Caco-2 (cell line): ENCODE measurements around the gene ANGPTL8. TPM values are rescaled to one million over a fixed set of nuclear protein-coding genes. Genes with fewer than 3 reads are reported as not detected.
A peak's percentile ranks its signal among the peaks of the same experiment; 100 is the strongest.

Experiments used
- BruUV-seq: library from RNA; stranded (reverse); fragments of 400-500 nt; replicated peaks from 2 replicates; lab custom pipeline; 2021; lab: Mats Ljungman, UMichigan
- CTCF ChIA-PET: fragments of 300-600 bp; sonication (Branson Sonifier 250); formaldehyde crosslinking; loops from one replicate; lab custom pipeline; 2022; ENCODE audit warnings: antibody characterized with exemption; lab: Charles Lee
- POLR2A ChIA-PET: fragments of 300-600 bp; sonication (Branson Sonifier 250); formaldehyde crosslinking; loops from one replicate; lab custom pipeline; 2022; ENCODE audit warnings: antibody characterized with exemption; lab: Charles Lee
- DNase-seq, 2 experiments: peaks; one replicate each; pipeline versions ENCODE4 v3.0.0 to v3.0.0-alpha.2; 2020 to 2022
- H3K27me3 ChIP-seq: replicated peaks from 2 replicates; pipeline ENCODE4 v1.6.0; 2011; ENCODE audit warnings: low read length; ENCODE audit not compliant: control insufficient read depth, insufficient read depth
- H3K36me3 ChIP-seq: 2 replicates; pipeline ENCODE4 v1.5.1; 2011; ENCODE audit warnings: low read length; ENCODE audit not compliant: control insufficient read depth, insufficient read depth
- H3K4me1 ChIP-seq: fragments of 250-450 bp; sonication (Bioruptor Pico); 2 replicates; pipeline ENCODE4 v1.5.1; 2020; ENCODE audit warnings: mild to moderate bottlenecking
- H3K4me3 ChIP-seq: 2 replicates; pipeline ENCODE4 v1.5.1; 2011; ENCODE audit warnings: low read depth, mild to moderate bottlenecking, control low read depth, low read length
- H3K9me3 ChIP-seq: fragments of 250-450 bp; sonication (Bioruptor Pico); 2 replicates; pipeline ENCODE4 v1.5.1; 2020; ENCODE audit warnings: mild to moderate bottlenecking, moderate library complexity
- H3K27ac Mint-ChIP-seq: one replicate; pipeline ENCODE4 v1.8.0; 2022; ENCODE audit warnings: mixed read lengths; ENCODE audit not compliant: unreplicated experiment
- H3K27me3 Mint-ChIP-seq: one replicate; pipeline ENCODE4 v1.8.0; 2022; ENCODE audit warnings: mixed read lengths; ENCODE audit not compliant: insufficient read depth, unreplicated experiment
- H3K36me3 Mint-ChIP-seq: one replicate; pipeline ENCODE4 v1.8.0; 2022; ENCODE audit warnings: mild to moderate bottlenecking, mixed read lengths; ENCODE audit not compliant: insufficient read depth, unreplicated experiment
- H3K4me1 Mint-ChIP-seq: one replicate; pipeline ENCODE4 v1.8.0; 2022; ENCODE audit warnings: low read depth, mixed read lengths; ENCODE audit not compliant: unreplicated experiment
- H3K4me3 Mint-ChIP-seq: one replicate; pipeline ENCODE4 v1.8.0; 2022; ENCODE audit warnings: mild to moderate bottlenecking, moderate library complexity, mixed read lengths; ENCODE audit not compliant: unreplicated experiment
- H3K9me3 Mint-ChIP-seq: one replicate; pipeline ENCODE4 v1.8.0; 2022; ENCODE audit warnings: mixed read lengths; ENCODE audit not compliant: unreplicated experiment
- intact Hi-C: fragments of 100-400 bp; cut with micrococcal nuclease; formaldehyde crosslinking; loops from one replicate; pipeline ENCODE4 v1.10.0; 2022; ENCODE audit not compliant: unreplicated experiment
- total RNA-seq: library from RNA; stranded (reverse); gene quantifications from 2 replicates; pipeline ENCODE4 v1.2.3, GENCODE V29; 2022
- TF ChIP-seq, protein P1 (sequence below), 2 experiments: fragments of 200-600 bp in 1 of 2; IDR thresholded peaks; 1 replicate in 1 of 2; 2 replicates in 1 of 2; pipeline versions ENCODE4 v1.5.1 to v1.8.0; 2011 to 2022; ENCODE audit warnings: antibody characterized with exemption in 1 of 2, control low read depth in 1 of 2, inconsistent platforms in 1 of 2, low read depth in 1 of 2, low read length in 1 of 2, mild to moderate bottlenecking in 1 of 2, moderate library complexity in 1 of 2; ENCODE audit not compliant: insufficient read depth in 1 of 2, severe bottlenecking in 1 of 2, unreplicated experiment in 1 of 2

Gene ANGPTL8
- total RNA-seq, 1 experiment from 2014 or later, result not detected

DNA sequence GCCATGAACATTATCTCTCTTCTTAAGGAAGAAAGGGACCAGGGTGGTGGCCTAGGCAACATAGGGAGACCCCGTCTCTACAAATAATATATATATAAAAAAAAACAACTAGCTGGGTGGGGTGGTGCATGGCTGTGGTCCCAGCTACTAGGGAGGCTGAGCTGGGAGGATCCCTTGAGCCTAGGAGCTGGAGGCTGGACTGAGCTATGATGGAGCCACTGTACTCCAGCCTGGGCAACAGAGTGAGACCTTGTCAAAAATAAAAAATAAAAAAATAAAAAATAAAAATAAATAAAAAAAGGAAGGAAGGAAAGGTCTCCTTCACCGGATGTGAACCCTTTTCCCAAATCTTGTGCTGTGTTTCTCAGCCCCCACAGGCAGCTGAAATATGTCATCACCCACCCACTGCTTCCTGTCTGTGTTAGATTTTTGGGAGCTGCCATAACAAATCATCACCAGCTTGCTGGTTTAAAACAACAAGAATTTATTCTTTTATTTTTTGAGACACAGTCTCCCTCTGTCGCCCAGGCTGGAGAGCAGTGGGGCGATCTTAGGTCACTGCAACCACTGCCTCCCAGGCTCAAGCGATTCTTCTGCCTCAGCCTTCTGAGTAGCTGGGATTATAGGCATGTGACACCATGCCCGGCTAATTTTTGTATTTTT, 47.0 kb downstream of the ANGPTL8 start:
- H3K9me3 Mint-ChIP-seq, result no peaks in the 10 kb centered on the region
- BruUV-seq, result no TSS peak
- POLR2A ChIA-PET, result interaction anchor here (0.5 kb wide), 1 partner anchor 45 kb away, joined by 3 read pairs; no protein-coding TSS in a partner anchor
- Histone ChIP-seq H3K4me1 (no peaks in the 10 kb centered on the region), H3K9me3 (no peaks in the 10 kb centered on the region), H3K27me3 (no peaks in the 10 kb centered on the region), H3K36me3 (no peaks in the 10 kb centered on the region), H3K4me3 (no peak overlapping the region)
- H3K27me3 Mint-ChIP-seq, result no peaks in the 10 kb centered on the region
- CTCF ChIA-PET, result interaction anchor here (1.0 kb wide), 1 partner anchor 32 kb away, joined by 3 read pairs; no protein-coding TSS in a partner anchor
- no peak overlapping the region for H3K27ac Mint-ChIP-seq
- H3K4me3 Mint-ChIP-seq, result no peak overlapping the region
- TF ChIP-seq, protein P1, sequence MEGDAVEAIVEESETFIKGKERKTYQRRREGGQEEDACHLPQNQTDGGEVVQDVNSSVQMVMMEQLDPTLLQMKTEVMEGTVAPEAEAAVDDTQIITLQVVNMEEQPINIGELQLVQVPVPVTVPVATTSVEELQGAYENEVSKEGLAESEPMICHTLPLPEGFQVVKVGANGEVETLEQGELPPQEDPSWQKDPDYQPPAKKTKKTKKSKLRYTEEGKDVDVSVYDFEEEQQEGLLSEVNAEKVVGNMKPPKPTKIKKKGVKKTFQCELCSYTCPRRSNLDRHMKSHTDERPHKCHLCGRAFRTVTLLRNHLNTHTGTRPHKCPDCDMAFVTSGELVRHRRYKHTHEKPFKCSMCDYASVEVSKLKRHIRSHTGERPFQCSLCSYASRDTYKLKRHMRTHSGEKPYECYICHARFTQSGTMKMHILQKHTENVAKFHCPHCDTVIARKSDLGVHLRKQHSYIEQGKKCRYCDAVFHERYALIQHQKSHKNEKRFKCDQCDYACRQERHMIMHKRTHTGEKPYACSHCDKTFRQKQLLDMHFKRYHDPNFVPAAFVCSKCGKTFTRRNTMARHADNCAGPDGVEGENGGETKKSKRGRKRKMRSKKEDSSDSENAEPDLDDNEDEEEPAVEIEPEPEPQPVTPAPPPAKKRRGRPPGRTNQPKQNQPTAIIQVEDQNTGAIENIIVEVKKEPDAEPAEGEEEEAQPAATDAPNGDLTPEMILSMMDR (IDR thresholded peaks at IDR 0.05; ENCODE audit: insufficient read depth in 1 of 2, low read depth in 1 of 2, low read length in 1 of 2, severe bottlenecking in 1 of 2, unreplicated experiment in 1 of 2), result no peak
- no peaks in the 10 kb centered on the region for H3K36me3 Mint-ChIP-seq
- intact Hi-C loops, result no loop called here
- H3K4me1 Mint-ChIP-seq, result no peaks in the 10 kb centered on the region
- DNase-seq, result no peak

DNA sequence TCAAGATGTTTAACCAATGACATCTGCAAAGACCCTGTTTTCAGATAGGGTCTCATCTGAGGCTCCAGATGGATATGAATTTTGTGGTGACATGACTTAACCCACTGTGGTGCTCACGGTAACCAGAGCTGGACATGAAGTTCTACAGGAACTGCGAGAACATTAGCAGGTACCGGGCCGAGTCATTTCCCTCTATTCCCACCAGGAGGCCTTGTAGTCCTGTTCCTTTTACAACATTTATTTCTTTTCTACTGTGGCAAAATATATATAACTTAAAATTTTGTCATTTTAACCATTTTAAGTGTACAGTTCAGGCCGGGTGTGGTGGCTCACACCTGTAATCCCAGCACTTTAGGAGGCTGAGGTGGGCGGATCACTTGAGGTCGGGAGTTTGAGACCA, 48.9 kb downstream of the ANGPTL8 start:
- ChIA-PET POLR2A (no interaction called here), CTCF (no interaction called here)
- no peaks in the 10 kb centered on the region for H3K27me3 Mint-ChIP-seq
- TF ChIP-seq, protein P1 (IDR thresholded peaks at IDR 0.05; ENCODE audit: insufficient read depth in 1 of 2, low read depth in 1 of 2, low read length in 1 of 2, severe bottlenecking in 1 of 2, unreplicated experiment in 1 of 2), result peak; percentile 23 to 29
- intact Hi-C loops, result no loop called here
- H3K36me3 Mint-ChIP-seq, result no peaks in the 10 kb centered on the region
- BruUV-seq, result no TSS peak
- no peaks in the 10 kb centered on the region for H3K9me3 Mint-ChIP-seq
- no peaks in the 10 kb centered on the region for H3K4me1 Mint-ChIP-seq
- H3K4me1 ChIP-seq, result no peaks in the 10 kb centered on the region
- H3K36me3 ChIP-seq, result no peaks in the 10 kb centered on the region
- H3K27me3 ChIP-seq, result no peaks in the 10 kb centered on the region
- H3K27ac Mint-ChIP-seq, result no peak overlapping the region
- no peak overlapping the region for H3K4me3 Mint-ChIP-seq
- DNase-seq, result no peak
- H3K4me3 ChIP-seq, result no peak overlapping the region
- no peaks in the 10 kb centered on the region for H3K9me3 ChIP-seq

DNA sequence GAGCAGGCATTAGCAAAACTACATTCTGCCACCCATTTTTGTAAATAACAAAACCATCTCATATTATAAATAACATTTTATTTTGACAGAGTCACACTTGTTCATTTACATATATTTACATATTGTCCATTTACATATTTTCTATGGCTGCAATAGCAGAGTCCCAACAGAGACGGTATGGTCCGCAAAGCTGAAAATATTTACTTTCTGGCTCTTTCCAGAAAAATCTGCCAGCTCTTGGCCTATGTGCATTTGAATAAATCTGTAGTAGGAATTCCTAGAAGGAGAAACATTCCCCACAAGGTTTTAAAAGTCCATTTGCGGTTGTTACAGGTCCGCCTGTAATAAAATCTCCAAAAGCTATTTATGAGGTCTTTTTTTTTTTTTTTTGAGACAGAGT, 50.8 kb downstream of the ANGPTL8 start:
- intact Hi-C loops, result no loop called here
- ChIA-PET POLR2A (interaction anchor here (0.6 kb wide), 2 partner anchors 24 to 1391 kb away, joined by 3 to 4 read pairs; no protein-coding TSS in a partner anchor), CTCF (interaction anchor here (0.6 to 2.3 kb wide), 4 partner anchors 87 to 153 kb away, joined by 3 to 6 read pairs (median 4); no protein-coding TSS in a partner anchor)
- no peak overlapping the region for H3K4me3 ChIP-seq
- no peaks in the 10 kb centered on the region for H3K36me3 ChIP-seq
- TF ChIP-seq, protein P1 (IDR thresholded peaks at IDR 0.05; ENCODE audit: insufficient read depth in 1 of 2, low read depth in 1 of 2, low read length in 1 of 2, severe bottlenecking in 1 of 2, unreplicated experiment in 1 of 2), result no peak
- Mint-ChIP-seq H3K4me1 (peaks cover 8% of the 10 kb centered on the region), H3K27ac (no peak overlapping the region), H3K4me3 (no peak overlapping the region), H3K9me3 (no peaks in the 10 kb centered on the region), H3K36me3 (no peaks in the 10 kb centered on the region), H3K27me3 (no peaks in the 10 kb centered on the region)
- BruUV-seq, result no TSS peak
- no peaks in the 10 kb centered on the region for H3K27me3 ChIP-seq
- H3K4me1 ChIP-seq, result no peaks in the 10 kb centered on the region
- no peaks in the 10 kb centered on the region for H3K9me3 ChIP-seq
- no peak for DNase-seq
